Measurements from ENCODE around the gene SKI. TPM values are rescaled to one million over a fixed set of nuclear protein-coding genes. Genes with fewer than 3 reads are reported as not detected.

The SKI gene
- total RNA-seq, 1 donor from 2014 or later, result 13.5 TPM

- no peak overlapping the region for H3K4me3 ChIP-seq (ENCODE audit: low read depth, low read length)
- TF ChIP-seq CTCF (conservative IDR thresholded peaks at IDR 0.05; ENCODE audit: low read depth, low read length), result no peak
- DNase-seq (ENCODE audit: low read depth), result no peak
These were observed 6.6 kb downstream of the SKI start for GRCh38 chr1:2234762-2235113.

GRCh38 chr1:2235300-2235998, 7.3 kb downstream of the SKI start:
- no peak overlapping the region for H3K4me3 ChIP-seq (ENCODE audit: low read depth, low read length)
- DNase-seq (ENCODE audit: low read depth), result no peak
- TF ChIP-seq CTCF (conservative IDR thresholded peaks at IDR 0.05; ENCODE audit: low read depth, low read length), result no peak

- no peak for DNase-seq (ENCODE audit: low read depth)
- no peak for TF ChIP-seq CTCF (conservative IDR thresholded peaks at IDR 0.05; ENCODE audit: low read depth, low read length)
- H3K4me3 ChIP-seq (ENCODE audit: low read depth, low read length), result no peak overlapping the region
These were observed 8.9 kb downstream of the SKI start for GRCh38 chr1:2236695-2237677.

- peak; percentile 41 for TF ChIP-seq CTCF (conservative IDR thresholded peaks at IDR 0.05; ENCODE audit: low read depth, low read length)
- DNase-seq (ENCODE audit: low read depth), result no peak
- H3K4me3 ChIP-seq (ENCODE audit: low read depth, low read length), result no peak overlapping the region
These were observed 9.7 kb downstream of the SKI start for GRCh38 chr1:2237773-2238172.

GRCh38 chr1:2238361-2239012, 10.4 kb downstream of the SKI start:
- H3K4me3 ChIP-seq (ENCODE audit: low read depth, low read length), result no peak overlapping the region
- TF ChIP-seq CTCF (conservative IDR thresholded peaks at IDR 0.05; ENCODE audit: low read depth, low read length), result no peak
- no peak for DNase-seq (ENCODE audit: low read depth)

GRCh38 chr1:2239013-2239370, 10.9 kb downstream of the SKI start:
- no peak for TF ChIP-seq CTCF (conservative IDR thresholded peaks at IDR 0.05; ENCODE audit: low read depth, low read length)
- H3K4me3 ChIP-seq (ENCODE audit: low read depth, low read length), result no peak overlapping the region
- DNase-seq (ENCODE audit: low read depth), result no peak

All from epithelial cell of proximal tubule (primary cell).